Measurements from ENCODE around the gene GNGT2. TPM values are rescaled to one million over a fixed set of nuclear protein-coding genes. Genes with fewer than 3 reads are reported as not detected.

GNGT2 gene
- total RNA-seq, 2 experiments from 2014 or later = 13.3 to 32.6 TPM

DNA sequence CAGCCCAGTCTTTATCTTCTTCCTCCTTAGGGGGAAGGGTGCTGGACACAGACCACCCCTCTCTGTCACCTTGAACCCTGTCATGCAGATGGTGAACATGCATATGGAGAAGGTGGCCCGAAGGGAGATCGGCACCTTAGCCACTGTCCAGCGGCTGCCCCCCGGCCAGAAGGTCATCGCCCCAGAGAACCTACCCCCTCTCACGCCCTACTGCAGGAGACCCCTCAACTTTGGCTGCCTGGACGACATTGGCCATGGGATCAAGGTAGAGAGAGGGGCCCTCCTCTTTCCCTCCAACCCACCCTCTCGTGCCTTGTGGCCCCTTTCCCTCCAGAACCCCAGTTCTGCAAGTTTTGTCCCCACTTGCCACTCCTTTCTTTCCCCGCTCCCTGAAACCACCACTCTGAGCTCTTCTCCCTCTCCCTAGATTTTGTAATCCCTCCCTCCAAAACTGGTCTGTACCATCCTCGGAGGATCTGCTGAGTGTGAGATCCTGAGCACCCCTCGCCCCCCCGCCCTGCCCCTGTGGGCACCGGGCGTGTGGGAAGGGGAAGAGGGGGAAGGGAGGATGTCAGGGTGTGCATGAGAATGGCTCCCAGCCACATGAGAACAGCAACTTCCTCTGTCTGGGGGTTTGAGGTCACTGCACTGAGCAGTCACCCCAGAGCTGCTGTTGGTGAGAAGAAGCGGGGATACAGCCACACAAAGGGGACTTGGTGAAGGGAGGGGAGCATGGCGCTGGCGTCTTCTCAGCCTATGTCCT lies 7.5 kb upstream of the GNGT2 start:
- BruUV-seq (replicated peaks) = no TSS peak
- peak overlapping the region; percentile 95 for H3K4me2 ChIP-seq (ENCODE audit: low read length)
- intact Hi-C loops (cut with micrococcal nuclease; ENCODE audit: unreplicated experiment) = loop anchor here (10.0 kb wide), 2 partner anchors 457 to 527 kb away; partner anchors contain the start of gene SPOP
- peaks cover 3% of the 10 kb centered on the region; the same call in 1 of the 2 replicates for H4K20me1 ChIP-seq (ENCODE audit: insufficient read depth, low read length)
- H3K9me2 ChIP-seq (ENCODE audit: insufficient read depth, low read length) = no peaks in the 10 kb centered on the region
- TF ChIP-seq, protein P1, sequence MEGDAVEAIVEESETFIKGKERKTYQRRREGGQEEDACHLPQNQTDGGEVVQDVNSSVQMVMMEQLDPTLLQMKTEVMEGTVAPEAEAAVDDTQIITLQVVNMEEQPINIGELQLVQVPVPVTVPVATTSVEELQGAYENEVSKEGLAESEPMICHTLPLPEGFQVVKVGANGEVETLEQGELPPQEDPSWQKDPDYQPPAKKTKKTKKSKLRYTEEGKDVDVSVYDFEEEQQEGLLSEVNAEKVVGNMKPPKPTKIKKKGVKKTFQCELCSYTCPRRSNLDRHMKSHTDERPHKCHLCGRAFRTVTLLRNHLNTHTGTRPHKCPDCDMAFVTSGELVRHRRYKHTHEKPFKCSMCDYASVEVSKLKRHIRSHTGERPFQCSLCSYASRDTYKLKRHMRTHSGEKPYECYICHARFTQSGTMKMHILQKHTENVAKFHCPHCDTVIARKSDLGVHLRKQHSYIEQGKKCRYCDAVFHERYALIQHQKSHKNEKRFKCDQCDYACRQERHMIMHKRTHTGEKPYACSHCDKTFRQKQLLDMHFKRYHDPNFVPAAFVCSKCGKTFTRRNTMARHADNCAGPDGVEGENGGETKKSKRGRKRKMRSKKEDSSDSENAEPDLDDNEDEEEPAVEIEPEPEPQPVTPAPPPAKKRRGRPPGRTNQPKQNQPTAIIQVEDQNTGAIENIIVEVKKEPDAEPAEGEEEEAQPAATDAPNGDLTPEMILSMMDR (conservative IDR thresholded peaks at IDR 0.05; ENCODE audit: low read length) = no peak
- no peak for TF ChIP-seq EZH2phosphoT487 (IDR thresholded peaks at IDR 0.05; ENCODE audit: borderline replicate concordance, low read depth, low read length)
- H3K36me3 ChIP-seq (ENCODE audit: insufficient read depth, low read length) = peaks cover 73% of the 10 kb centered on the region
- H3K79me2 ChIP-seq (ENCODE audit: insufficient read depth, low read depth, low read length) = peaks cover 32% of the 10 kb centered on the region
- H3K9me3 ChIP-seq (ENCODE audit: low read length) = no peaks in the 10 kb centered on the region
- peak overlapping the region; percentile 57 for H3K27ac ChIP-seq (ENCODE audit: low read depth, low read length, poor library complexity, severe bottlenecking)
- no peak overlapping the region for H2AFZ ChIP-seq (ENCODE audit: low read length)
- H3K4me3 ChIP-seq (ENCODE audit: low read depth, low read length, poor library complexity, severe bottlenecking) = peak overlapping the region; percentile 25
- H3K4me1 ChIP-seq (ENCODE audit: insufficient read depth, low read length, poor library complexity, severe bottlenecking) = peaks cover 69% of the 10 kb centered on the region
- DNase-seq (ENCODE audit: low spot score) = peak; percentile 46
- CTCF ChIA-PET (ENCODE audit: unreplicated experiment) = interaction anchor here (1.4 kb wide), 1 partner anchor 9 kb away, joined by 3 read pairs; no protein-coding TSS in a partner anchor
- POLR2A ChIA-PET = interaction anchor here (0.6 to 0.8 kb wide), 2 partner anchors 20 to 524 kb away, joined by 3 to 5 read pairs; no protein-coding TSS in a partner anchor

DNA sequence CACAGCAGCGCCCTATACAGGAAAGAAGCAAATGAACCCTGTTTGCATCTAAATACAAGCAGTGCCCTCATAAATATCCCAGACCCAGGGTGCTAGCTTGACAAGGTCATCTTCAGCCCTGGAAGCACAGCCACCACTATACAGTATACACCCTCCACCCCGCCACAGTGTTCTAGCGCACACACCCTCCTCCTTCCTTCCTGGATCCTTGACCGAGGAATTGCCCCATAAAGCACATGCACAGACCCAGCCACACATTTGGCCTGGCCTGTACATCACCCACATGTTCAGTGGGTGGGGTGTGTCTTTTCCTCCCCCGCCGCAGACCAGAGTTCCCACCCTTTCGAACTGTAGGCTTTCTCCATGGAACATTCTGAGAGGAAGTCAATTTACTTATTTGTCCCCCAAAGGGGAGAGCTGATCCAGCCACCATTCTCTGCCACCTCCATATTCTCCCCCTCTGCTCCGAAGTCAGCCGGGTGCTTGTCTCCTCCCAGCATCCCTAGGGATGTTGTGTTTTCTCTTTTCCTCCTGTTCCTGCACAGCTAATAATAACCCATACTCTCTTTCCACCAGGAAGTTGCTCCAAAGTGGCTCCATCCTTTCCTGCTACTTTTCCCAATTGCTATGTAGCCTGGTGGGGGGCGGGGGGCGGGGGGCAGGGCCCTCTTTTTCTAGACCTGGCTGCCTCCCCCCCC lies 6.7 kb upstream of the GNGT2 start:
- Histone ChIP-seq H3K4me2 (ENCODE audit: low read length) (peak overlapping the region; percentile 95; the same call in 1 of the 2 replicates), H3K36me3 (ENCODE audit: insufficient read depth, low read length) (peaks cover 66% of the 10 kb centered on the region), H3K4me1 (ENCODE audit: insufficient read depth, low read length, poor library complexity, severe bottlenecking) (peaks cover 77% of the 10 kb centered on the region), H2AFZ (ENCODE audit: low read length) (no peak overlapping the region), H3K9me3 (ENCODE audit: low read length) (no peaks in the 10 kb centered on the region), H3K4me3 (ENCODE audit: low read depth, low read length, poor library complexity, severe bottlenecking) (no peak overlapping the region), H4K20me1 (ENCODE audit: insufficient read depth, low read length) (peaks cover 5% of the 10 kb centered on the region; the same call in 1 of the 2 replicates), H3K79me2 (ENCODE audit: insufficient read depth, low read depth, low read length) (peaks cover 39% of the 10 kb centered on the region), H3K9me2 (ENCODE audit: insufficient read depth, low read length) (no peaks in the 10 kb centered on the region), H3K27ac (ENCODE audit: low read depth, low read length, poor library complexity, severe bottlenecking) (peak overlapping the region; percentile 51)
- intact Hi-C loops (cut with micrococcal nuclease; ENCODE audit: unreplicated experiment) = loop anchor here (10.0 kb wide), 2 partner anchors 458 to 528 kb away; partner anchors contain the start of gene SPOP
- no peak for DNase-seq (ENCODE audit: low spot score)
- ChIA-PET POLR2A (interaction anchor here (0.8 to 1.8 kb wide), 2 partner anchors 17 to 19 kb away, joined by 4 to 5 read pairs; no protein-coding TSS in a partner anchor), CTCF (ENCODE audit: unreplicated experiment) (interaction anchor here (1.4 kb wide), 1 partner anchor 10 kb away, joined by 3 read pairs; no protein-coding TSS in a partner anchor)
- BruUV-seq (replicated peaks) = no TSS peak
- TF ChIP-seq, protein P1 (conservative IDR thresholded peaks at IDR 0.05; ENCODE audit: low read length) = no peak
- no peak for TF ChIP-seq EZH2phosphoT487 (IDR thresholded peaks at IDR 0.05; ENCODE audit: borderline replicate concordance, low read depth, low read length)
